Measurements from ENCODE around the gene BLACAT1. TPM values are rescaled to one million over a fixed set of nuclear protein-coding genes. Genes with fewer than 3 reads are reported as not detected.
A peak's percentile ranks its signal among the peaks of the same experiment; 100 is the strongest.

Gene BLACAT1
- total RNA-seq, 1 donor from 2014 or later = 2.0 TPM

- no peak for TF ChIP-seq CTCF (IDR thresholded peaks at IDR 0.05; ENCODE audit: insufficient read depth, low read length, poor library complexity, severe bottlenecking)
- Histone ChIP-seq H3K4me3 (ENCODE audit: low read depth, low read length) (no peak overlapping the region), H3K36me3 (ENCODE audit: control insufficient read depth, insufficient read depth, low read length) (no peaks in the 10 kb centered on the region), H3K27me3 (ENCODE audit: control insufficient read depth, insufficient read depth, low read length) (peaks cover 13% of the 10 kb centered on the region)
- no peak for DNase-seq (ENCODE audit: low read depth)
These were observed 23.7 kb downstream of the BLACAT1 start for GRCh38 chr1:205432116-205432515.

GRCh38 chr1:205430696-205431305 lies 25.0 kb downstream of the BLACAT1 start:
- H3K4me3 ChIP-seq (ENCODE audit: low read depth, low read length) = peak overlapping the region; percentile 40
- no peak for DNase-seq (ENCODE audit: low read depth)
- no peaks in the 10 kb centered on the region for H3K36me3 ChIP-seq (ENCODE audit: control insufficient read depth, insufficient read depth, low read length)
- peaks cover 15% of the 10 kb centered on the region for H3K27me3 ChIP-seq (ENCODE audit: control insufficient read depth, insufficient read depth, low read length)
- peak; percentile 93 for TF ChIP-seq CTCF (IDR thresholded peaks at IDR 0.05; ENCODE audit: insufficient read depth, low read length, poor library complexity, severe bottlenecking)

- no peak for TF ChIP-seq CTCF (IDR thresholded peaks at IDR 0.05; ENCODE audit: insufficient read depth, low read length, poor library complexity, severe bottlenecking)
- peak overlapping the region; percentile 40 for H3K4me3 ChIP-seq (ENCODE audit: low read depth, low read length)
- H3K36me3 ChIP-seq (ENCODE audit: control insufficient read depth, insufficient read depth, low read length) = no peaks in the 10 kb centered on the region
- peaks cover 18% of the 10 kb centered on the region for H3K27me3 ChIP-seq (ENCODE audit: control insufficient read depth, insufficient read depth, low read length)
- DNase-seq (ENCODE audit: low read depth) = no peak
These were observed 25.8 kb downstream of the BLACAT1 start for GRCh38 chr1:205429762-205430695.

GRCh38 chr1:205424901-205425600 lies 30.8 kb downstream of the BLACAT1 start:
- H3K4me3 ChIP-seq (ENCODE audit: low read depth, low read length) = no peak overlapping the region
- no peaks in the 10 kb centered on the region for H3K36me3 ChIP-seq (ENCODE audit: control insufficient read depth, insufficient read depth, low read length)
- peaks cover 31% of the 10 kb centered on the region for H3K27me3 ChIP-seq (ENCODE audit: control insufficient read depth, insufficient read depth, low read length)
- no peak for DNase-seq (ENCODE audit: low read depth)
- no peak for TF ChIP-seq CTCF (IDR thresholded peaks at IDR 0.05; ENCODE audit: insufficient read depth, low read length, poor library complexity, severe bottlenecking)

GRCh38 chr1:205423814-205424399 lies 31.9 kb downstream of the BLACAT1 start:
- no peak overlapping the region for H3K4me3 ChIP-seq (ENCODE audit: low read depth, low read length)
- no peak for DNase-seq (ENCODE audit: low read depth)
- H3K27me3 ChIP-seq (ENCODE audit: control insufficient read depth, insufficient read depth, low read length) = peaks cover 26% of the 10 kb centered on the region
- H3K36me3 ChIP-seq (ENCODE audit: control insufficient read depth, insufficient read depth, low read length) = no peaks in the 10 kb centered on the region
- no peak for TF ChIP-seq CTCF (IDR thresholded peaks at IDR 0.05; ENCODE audit: insufficient read depth, low read length, poor library complexity, severe bottlenecking)
